GM12878 (cell line): ENCODE measurements around the gene POU2F1. TPM values are rescaled to one million over a fixed set of nuclear protein-coding genes. Genes with fewer than 3 reads are reported as not detected.

Source experiments
- ATAC-seq: fragments of 200-7000 bp; cut with Tn5 transposase; 3 replicates; pipeline ENCODE4 v1.9.1; 2020; ENCODE audit warnings: mild to moderate bottlenecking, moderate library complexity
- BruUV-seq: library from RNA; stranded (reverse); fragments of 400-500 nt; replicated peaks from 2 replicates; lab custom pipeline; 2021; lab: Mats Ljungman, UMichigan
- CTCF ChIA-PET: fragments of 300-600 bp; sonication (Branson Sonifier 250); formaldehyde crosslinking; extraction: SDS; loops from one replicate; lab custom pipeline; 2021; ENCODE audit warnings: inconsistent platforms; lab: Yijun Ruan, JAX
- POLR2A ChIA-PET: fragments of 350-600 bp; formaldehyde crosslinking; extraction: SDS; loops from one replicate; lab custom pipeline; 2021; ENCODE audit warnings: inconsistent platforms; lab: Charles Lee
- RAD21 ChIA-PET: fragments of 300-600 bp; sonication (Branson Sonifier 250); formaldehyde crosslinking; loops from one replicate; lab custom pipeline; 2023; ENCODE audit warnings: antibody characterized with exemption; ENCODE audit not compliant: unreplicated experiment; lab: Charles Lee
- SMC1A ChIA-PET: fragments of 300-600 bp; sonication (Branson Sonifier 250); formaldehyde crosslinking; loops from one replicate; lab custom pipeline; 2023; ENCODE audit not compliant: unreplicated experiment, uncharacterized antibody; lab: Charles Lee
- DNase-seq: peaks from one replicate; pipeline ENCODE4 v3.0.0-alpha.2; 2011; ENCODE audit warnings: low read depth, low spot score
- FAIRE-seq: peaks from 3 replicates; lab custom pipeline; 2011; peaks lifted over from hg19 to GRCh38; lab: Jason Lieb, UNC
- H2AFZ ChIP-seq: 2 replicates; pipeline ENCODE4 v1.6.0; 2011; ENCODE audit warnings: low read depth, low read length, control low read depth; ENCODE audit not compliant: control insufficient read depth
- H3K27ac ChIP-seq: 2 replicates; pipeline ENCODE4 v1.5.1; 2011; ENCODE audit warnings: control low read depth; ENCODE audit not compliant: control insufficient read depth, insufficient read depth
- H3K27me3 ChIP-seq, 2 experiments: replicated peaks in 1 of 2; 2 replicates each; pipeline versions ENCODE4 v1.6.0 to v1.6.1; 2011; ENCODE audit warnings: low read length in 1 of 2; ENCODE audit not compliant: control insufficient read depth in 2 of 2, insufficient read depth in 2 of 2
- H3K36me3 ChIP-seq, 2 experiments: 2 replicates each; pipeline ENCODE4 v1.5.1; 2011; ENCODE audit warnings: low read length in 1 of 2; ENCODE audit not compliant: control insufficient read depth in 2 of 2, insufficient read depth in 2 of 2
- H3K4me1 ChIP-seq: 2 replicates; pipeline ENCODE4 v1.6.1; 2011; ENCODE audit warnings: mild to moderate bottlenecking, low read length, moderate library complexity, mixed read lengths; ENCODE audit not compliant: control insufficient read depth, insufficient read depth
- H3K4me2 ChIP-seq: 2 replicates; pipeline ENCODE4 v1.6.0; 2011; ENCODE audit warnings: control low read depth; ENCODE audit not compliant: control insufficient read depth, insufficient read depth
- H3K4me3 ChIP-seq: fragments of 200-600 bp; sonication (generic); 2 replicates; pipeline ENCODE4 v1.5.1; 2016
- H3K79me2 ChIP-seq: 2 replicates; pipeline ENCODE4 v1.6.0; 2011; ENCODE audit warnings: low read length; ENCODE audit not compliant: control insufficient read depth, insufficient read depth
- H3K9ac ChIP-seq: 2 replicates; pipeline ENCODE4 v1.8.0; 2011; ENCODE audit warnings: low read length, control low read depth, mixed read lengths; ENCODE audit not compliant: control insufficient read depth, insufficient read depth
- H3K9me3 ChIP-seq: replicated peaks from 3 replicates; pipeline ENCODE4 v1.5.1; 2011; ENCODE audit warnings: mild to moderate bottlenecking, low read length; ENCODE audit not compliant: control insufficient read depth, insufficient read depth
- H4K20me1 ChIP-seq: 2 replicates; pipeline ENCODE4 v1.6.0; 2011; ENCODE audit not compliant: control insufficient read depth, insufficient read depth
- ATF2 ChIP-seq: IDR thresholded peaks from 2 replicates; pipeline ENCODE4 v1.6.1; 2012; ENCODE audit warnings: low read length, inconsistent platforms
- CBX3 ChIP-seq: fragments of 200-600 bp; sonication (generic); IDR thresholded peaks from 2 replicates; pipeline ENCODE4 v1.6.1; 2016; ENCODE audit warnings: low read depth, borderline replicate concordance
- CEBPZ ChIP-seq: fragments of 150-350 bp; IDR thresholded peaks from 2 replicates; pipeline ENCODE4 v1.6.1; 2016; ENCODE audit warnings: low read depth, low read length
- EGR1 ChIP-seq, 2 experiments: IDR thresholded peaks; 1 replicate in 1 of 2; 2 replicates in 1 of 2; pipeline ENCODE4 v1.6.1; 2011 to 2012; ENCODE audit warnings: low read depth in 2 of 2, low read length in 2 of 2, borderline replicate concordance in 1 of 2, mild to moderate bottlenecking in 1 of 2, moderate library complexity in 1 of 2
- ETV6 ChIP-seq, 2 experiments: fragments of 450-650 bp in 1 of 2; IDR thresholded peaks in 1 of 2; conservative IDR thresholded peaks in 1 of 2; 2 replicates each; pipeline ENCODE4 v1.6.1; 2014; ENCODE audit warnings: antibody characterized with exemption in 1 of 2, borderline replicate concordance in 1 of 2, low read depth in 1 of 2, mild to moderate bottlenecking in 1 of 2, moderate library complexity in 1 of 2
- FOXK2 ChIP-seq: fragments of 450-650 bp; IDR thresholded peaks from 2 replicates; pipeline ENCODE4 v1.6.1; 2017; ENCODE audit warnings: mild to moderate bottlenecking, moderate library complexity
- FOXM1 ChIP-seq: IDR thresholded peaks from 2 replicates; pipeline ENCODE4 v1.6.1; 2012; ENCODE audit warnings: low read depth, mild to moderate bottlenecking, inconsistent platforms, low read length, moderate library complexity
- IKZF2 ChIP-seq, 2 experiments: fragments of 450-650 bp; IDR thresholded peaks; 2 replicates each; pipeline ENCODE4 v1.6.1; 2017; ENCODE audit warnings: mild to moderate bottlenecking in 2 of 2, moderate library complexity in 2 of 2
- JUND ChIP-seq: IDR thresholded peaks from 2 replicates; pipeline ENCODE4 v1.6.1; 2012; ENCODE audit warnings: low read depth, mild to moderate bottlenecking, low read length, improper control_type of control experiment, moderate library complexity
- NR2C1 ChIP-seq: fragments of 450-650 bp; IDR thresholded peaks from 2 replicates; pipeline ENCODE4 v1.6.1; 2017; ENCODE audit warnings: antibody characterized with exemption, mild to moderate bottlenecking, moderate library complexity
- NRF1 ChIP-seq: conservative IDR thresholded peaks from 2 replicates; pipeline ENCODE4 v1.6.1; 2011; ENCODE audit warnings: mild to moderate bottlenecking, low read depth, low read length, improper control_type of control experiment
- PAX8 ChIP-seq: fragments of 450-650 bp; IDR thresholded peaks from 2 replicates; pipeline ENCODE4 v1.6.1; 2017; ENCODE audit warnings: mild to moderate bottlenecking, moderate library complexity
- POLR2A ChIP-seq: IDR thresholded peaks from 2 replicates; pipeline ENCODE4 v1.6.1; 2011; ENCODE audit warnings: low read depth, mild to moderate bottlenecking, low read length
- SIX5 ChIP-seq: IDR thresholded peaks from 2 replicates; pipeline ENCODE4 v1.6.1; 2011; ENCODE audit warnings: mild to moderate bottlenecking, low read depth, low read length, moderate library complexity; ENCODE audit not compliant: severe bottlenecking
- SKIL ChIP-seq: fragments of 450-650 bp; IDR thresholded peaks from 2 replicates; pipeline ENCODE4 v1.6.1; 2017; ENCODE audit warnings: mild to moderate bottlenecking, low read depth, inconsistent platforms; ENCODE audit not compliant: poor library complexity, severe bottlenecking
- SMAD1 ChIP-seq: fragments of 450-650 bp; IDR thresholded peaks from 2 replicates; pipeline ENCODE4 v1.6.1; 2018; ENCODE audit warnings: mild to moderate bottlenecking, low read depth; ENCODE audit not compliant: partially characterized antibody
- SP1 ChIP-seq: IDR thresholded peaks from one replicate; pipeline ENCODE4 v1.6.1; 2011; ENCODE audit warnings: low read depth, low read length
- TARDBP ChIP-seq: IDR thresholded peaks from 2 replicates; pipeline ENCODE4 v1.6.1; 2016; ENCODE audit warnings: borderline replicate concordance
- WGBS: methylation state at CpG from one replicate; pipeline ENCODE4 v1.1.6; 2016; ENCODE audit warnings: low lambda C conversion rate; ENCODE audit not compliant: insufficient replicate concordance, insufficient coverage; ENCODE audit errors: missing lambda C conversion rate; 5-methylcytosine and 5-hydroxymethylcytosine counted together
- in situ Hi-C: fragments of 300-500 bp; cut with MboI; formaldehyde crosslinking; loops from 9 replicates; pipeline ENCODE4 v1.14.3; 2018; ENCODE audit warnings: mixed read lengths
- intact Hi-C: fragments of 100-400 bp; cut with micrococcal nuclease; formaldehyde crosslinking; loops from one replicate; pipeline ENCODE4 v1.14.2; 2022; ENCODE audit not compliant: unreplicated experiment
- polyA plus RNA-seq, 11 experiments: library from polyadenylated mRNA; depleted of rRNA in 4 of 11; unstranded in 6 of 11; stranded (reverse) in 5 of 11; fragments of >200 nt; fragmentation: Nextera tagmentation in 4 of 11; fragmentation: Illumina TruSeq in 1 of 11; extraction: Ambion mirVana in 4 of 11; extraction: Trizol in 1 of 11; gene quantifications; 1 replicate in 1 of 11; 2 replicates in 10 of 11; pipeline versions ENCODE4 v1.2.1 to v1.2.3, GENCODE V29; 2011 to 2016; ENCODE audit warnings: inconsistent platforms in 2 of 11, missing spikeins in 2 of 11, low read depth in 1 of 11
- total RNA-seq, 4 experiments: library from RNA; depleted of rRNA in 3 of 4; stranded (reverse); fragments of >200 nt in 3 of 4; fragmentation: Illumina TruSeq in 1 of 4; extraction: Trizol in 1 of 4; gene quantifications; 2 replicates each; pipeline versions ENCODE4 v1.2.1 to v1.2.3, GENCODE V29; 2013 to 2021

Gene POU2F1
- total and polyA plus RNA-seq, 10 of the 15 experiments (the other 5 are each of a cell fraction or from before 2014, with no cell fraction given) = 2.5 to 21.7 (median 12.5) TPM

- no TSS peak for BruUV-seq
- no peak overlapping the region for H2AFZ ChIP-seq
- H3K27me3 ChIP-seq = no peaks in the 10 kb centered on the region
- ChIA-PET RAD21 (no interaction called here), POLR2A (no interaction called here), SMC1A (interaction anchor here (3.7 kb wide), 1 partner anchor 80 kb away, joined by 28 read pairs; no protein-coding TSS in a partner anchor), CTCF (no interaction called here)
- peaks cover 0 to 2% of the 10 kb centered on the region in 2 experiments; a peak in 2 of 4 replicates for H3K36me3 ChIP-seq
- peaks cover 7% of the 10 kb centered on the region for H3K79me2 ChIP-seq
- ATAC-seq (no peak), DNase-seq (no peak), FAIRE-seq (no peak)
- H3K27ac ChIP-seq = no peak overlapping the region
- intact Hi-C loops = no loop called here
- H3K9ac ChIP-seq = no peak overlapping the region
- H3K4me1 ChIP-seq = no peaks in the 10 kb centered on the region
- no peak overlapping the region for H3K4me2 ChIP-seq
- in situ Hi-C loops = no loop called here
- no peak overlapping the region for H3K4me3 ChIP-seq
- no peaks in the 10 kb centered on the region for H4K20me1 ChIP-seq
- 100% methylated on average over 1 of the region's 1 CpG for WGBS
- H3K9me3 ChIP-seq = no peaks in the 10 kb centered on the region
- no peak for TF ChIP-seq FOXK2
- TF ChIP-seq JUND = no peak
- TF ChIP-seq SP1 = no peak
- no peak for TF ChIP-seq SKIL
- TF ChIP-seq SIX5 = no peak
- TF ChIP-seq SMAD1 = no peak
- no peak for TF ChIP-seq IKZF2 (IDR thresholded peaks at IDR 0.05)
- no peak for TF ChIP-seq TARDBP
- no peak for TF ChIP-seq CEBPZ
- TF ChIP-seq ETV6 (conservative IDR thresholded peaks at IDR 0.05 in 1 of 2, IDR thresholded peaks at IDR 0.05 in 1 of 2; ENCODE audit: borderline replicate concordance in 1 of 2, low read depth in 1 of 2) = no peak
- no peak for TF ChIP-seq POLR2A
- no peak for TF ChIP-seq CBX3
- no peak for TF ChIP-seq EGR1 (IDR thresholded peaks at IDR 0.05; ENCODE audit: borderline replicate concordance in 1 of 2, low read depth in 2 of 2, low read length in 2 of 2)
- no peak for TF ChIP-seq NR2C1
- no peak for TF ChIP-seq FOXM1
- no peak for TF ChIP-seq ATF2
- no peak for TF ChIP-seq PAX8
- no peak for TF ChIP-seq NRF1
Measured at GRCh38 chr1:167345386-167345733, 124.7 kb downstream of the POU2F1 start.
